ENCODE data around the gene MTUS2.

MTUS2 gene

DNA sequence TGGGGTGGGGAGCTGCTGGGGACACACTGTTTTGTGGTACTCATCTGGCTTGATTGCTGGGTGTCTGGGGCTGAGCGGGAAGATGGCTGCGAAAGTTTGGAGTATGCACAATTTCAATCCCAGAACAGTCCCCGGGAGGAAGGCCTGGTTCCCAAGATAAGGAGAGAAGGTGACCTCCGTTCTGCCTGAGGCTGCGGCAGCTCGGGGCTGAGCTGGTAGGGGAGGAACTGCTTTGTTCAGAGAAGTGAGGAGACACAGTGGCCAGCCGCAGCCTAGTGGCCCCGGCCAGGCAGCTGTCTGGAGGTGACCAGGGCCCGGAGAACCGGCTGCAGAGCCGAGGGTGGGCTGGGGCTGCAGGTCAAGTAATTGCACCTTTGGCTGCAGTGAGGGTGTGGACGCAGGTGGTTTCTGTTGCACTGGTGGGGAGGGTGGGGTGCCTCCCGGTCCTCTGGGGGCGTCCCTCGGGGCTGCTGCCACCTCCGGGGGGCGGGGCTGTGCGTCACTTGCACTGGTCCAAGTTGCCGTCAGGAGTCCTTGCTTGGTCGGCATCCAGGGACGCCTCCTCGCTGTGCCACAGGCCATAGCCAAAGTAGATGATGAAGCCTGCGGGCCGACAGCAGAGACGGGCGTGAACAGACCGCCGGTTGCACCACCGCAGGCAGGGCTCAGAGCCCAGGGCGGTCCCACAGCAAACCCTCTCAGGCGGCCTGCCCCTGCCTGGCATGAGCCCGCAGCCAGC lies 694.0 kb downstream of the MTUS2 start:
- DNase-seq: no peak

DNA sequence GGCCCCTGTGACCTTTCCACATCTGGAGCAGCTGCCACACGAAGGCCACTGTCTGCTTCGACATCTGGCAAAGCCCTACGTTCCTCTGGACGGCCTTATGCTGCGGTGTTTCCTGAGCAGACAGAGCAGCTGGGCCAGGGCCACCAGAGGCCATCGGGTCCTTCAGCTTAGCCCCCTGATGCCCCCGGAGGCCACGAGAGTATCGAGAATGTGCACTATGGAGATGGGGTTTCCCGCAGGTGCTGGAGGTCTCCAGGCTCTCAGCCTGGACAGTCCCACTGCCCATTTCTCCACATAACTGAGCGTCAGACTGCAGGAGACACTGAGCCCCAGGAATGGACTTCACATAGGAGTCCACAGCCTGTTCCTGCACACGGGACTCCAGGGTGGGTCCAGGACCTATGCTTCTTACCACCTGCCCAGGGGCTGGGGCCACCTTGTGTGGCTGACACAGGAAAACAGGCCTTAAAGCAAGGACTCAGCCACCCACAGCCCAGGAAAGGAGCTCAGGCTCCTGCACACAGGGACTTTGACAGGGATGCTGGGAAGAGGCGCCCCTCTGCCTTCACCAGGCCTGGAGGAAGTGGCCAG lies 694.7 kb downstream of the MTUS2 start:
- DNase-seq: no peak

DNA sequence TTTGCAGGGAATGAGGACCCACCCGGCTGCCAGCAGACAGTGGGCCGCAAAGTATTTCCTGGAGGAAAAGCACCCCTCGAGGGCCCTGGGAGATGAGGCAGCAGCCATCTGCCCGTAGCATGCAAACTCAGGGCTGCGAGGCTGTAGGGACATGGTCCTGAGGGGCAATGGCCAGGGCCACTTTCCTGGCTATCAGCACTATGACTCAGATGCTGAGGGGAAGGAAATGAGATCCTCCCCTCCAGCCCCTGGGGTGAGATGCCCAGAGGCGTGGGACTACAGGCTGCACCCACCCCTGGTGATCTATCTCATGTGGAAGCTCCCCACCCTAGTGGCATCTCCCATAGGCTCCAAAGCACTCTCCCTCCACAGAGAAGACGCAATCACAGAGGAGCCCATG lies 695.2 kb downstream of the MTUS2 start:
- DNase-seq: no peak

DNA sequence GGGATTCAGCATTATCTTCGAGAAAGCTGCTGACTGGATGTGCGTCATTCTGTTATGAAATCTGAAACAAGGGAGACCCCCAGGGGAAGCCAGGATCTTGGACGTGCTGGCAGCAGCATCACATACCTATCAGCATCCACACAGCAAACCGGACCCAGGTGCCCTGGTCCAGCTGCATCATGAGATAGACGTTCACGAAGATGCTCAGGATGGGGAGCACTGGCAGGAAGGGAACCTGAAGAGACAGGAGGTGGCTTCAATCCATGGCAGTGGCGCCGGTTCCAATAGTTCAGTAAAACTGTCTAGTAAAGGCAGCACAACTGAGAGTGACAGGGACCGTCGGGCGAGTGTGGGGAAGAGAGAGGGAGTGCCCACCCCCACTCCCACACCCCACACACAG lies 695.9 kb downstream of the MTUS2 start:
- DNase-seq: no peak

DNA sequence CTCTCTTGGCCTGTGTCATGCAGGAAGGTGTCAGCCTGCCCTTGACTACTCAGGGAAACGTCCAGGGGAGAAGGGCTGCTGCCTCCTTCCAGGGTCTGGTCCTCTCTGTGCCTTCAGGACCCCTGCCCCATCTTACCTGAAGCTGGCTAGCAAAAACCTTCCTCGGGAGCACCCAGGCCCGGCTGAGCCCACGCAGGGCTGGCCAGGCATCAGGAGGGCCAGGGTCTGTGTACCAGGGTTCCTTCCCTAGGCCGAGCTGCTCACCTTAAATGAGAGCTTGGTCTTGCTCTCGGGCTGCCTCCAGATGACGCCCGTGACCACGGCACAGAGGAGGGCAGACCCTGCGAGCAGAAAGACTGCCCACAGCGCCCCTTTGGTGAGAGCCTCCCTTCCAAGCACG lies 696.7 kb downstream of the MTUS2 start:
- DNase-seq: no peak

DNA sequence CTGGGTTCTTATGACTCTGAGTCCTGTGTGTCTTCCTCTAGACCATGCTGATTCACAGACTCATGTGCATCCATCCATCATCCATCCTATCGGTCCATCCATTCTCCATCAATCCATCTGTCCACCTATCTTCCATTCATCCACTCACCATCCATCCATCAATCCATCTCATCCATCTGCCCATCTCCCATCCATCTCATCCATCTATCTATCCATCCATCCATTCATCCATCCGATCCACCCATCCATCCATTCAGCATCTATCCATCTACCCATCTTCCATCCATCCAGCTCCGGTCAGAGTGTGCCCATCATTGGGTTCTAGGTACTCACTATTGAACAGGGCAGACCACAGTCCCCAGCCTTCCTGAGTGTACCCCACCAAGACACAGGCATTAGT lies 699.8 kb downstream of the MTUS2 start:
- DNase-seq: no peak

DNA sequence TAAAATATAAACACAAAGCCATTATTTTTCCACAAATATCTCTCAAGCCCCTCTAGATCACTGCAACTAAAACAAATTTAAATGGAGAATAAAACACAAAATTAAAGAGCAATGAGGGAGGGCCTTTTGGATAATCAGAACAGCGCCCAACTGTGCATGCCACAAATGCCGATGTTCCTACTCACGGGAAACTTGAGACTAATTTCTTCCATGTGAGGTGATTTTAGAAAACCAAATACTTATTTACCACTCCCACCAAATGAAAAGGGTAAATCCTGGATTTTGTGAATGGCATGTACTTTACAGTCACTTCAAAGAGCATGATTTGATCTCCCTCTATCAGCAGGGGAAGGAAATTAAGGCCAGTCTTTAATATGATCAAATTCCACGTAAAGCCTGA lies 700.5 kb downstream of the MTUS2 start:
- DNase-seq: no peak

DNA sequence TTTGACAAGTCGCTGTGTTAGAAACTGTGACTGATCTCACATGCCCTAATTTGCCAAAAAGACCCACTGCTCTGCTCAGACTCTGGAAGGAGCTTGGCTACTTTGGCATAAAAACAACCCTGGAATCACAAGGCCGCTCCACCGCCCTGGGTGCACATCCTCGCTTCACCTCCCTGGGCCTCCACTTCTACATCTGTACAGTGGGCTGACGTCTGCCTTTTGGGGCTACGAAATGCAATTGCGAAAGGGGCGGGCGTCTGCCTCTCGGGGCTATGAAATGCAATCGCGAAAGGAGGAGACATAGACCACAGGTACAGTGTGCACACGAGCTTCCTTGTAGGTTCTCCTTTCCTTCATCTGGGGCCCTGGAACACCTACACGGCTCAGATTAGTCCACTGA lies 701.2 kb downstream of the MTUS2 start:
- no peak for DNase-seq

DNA sequence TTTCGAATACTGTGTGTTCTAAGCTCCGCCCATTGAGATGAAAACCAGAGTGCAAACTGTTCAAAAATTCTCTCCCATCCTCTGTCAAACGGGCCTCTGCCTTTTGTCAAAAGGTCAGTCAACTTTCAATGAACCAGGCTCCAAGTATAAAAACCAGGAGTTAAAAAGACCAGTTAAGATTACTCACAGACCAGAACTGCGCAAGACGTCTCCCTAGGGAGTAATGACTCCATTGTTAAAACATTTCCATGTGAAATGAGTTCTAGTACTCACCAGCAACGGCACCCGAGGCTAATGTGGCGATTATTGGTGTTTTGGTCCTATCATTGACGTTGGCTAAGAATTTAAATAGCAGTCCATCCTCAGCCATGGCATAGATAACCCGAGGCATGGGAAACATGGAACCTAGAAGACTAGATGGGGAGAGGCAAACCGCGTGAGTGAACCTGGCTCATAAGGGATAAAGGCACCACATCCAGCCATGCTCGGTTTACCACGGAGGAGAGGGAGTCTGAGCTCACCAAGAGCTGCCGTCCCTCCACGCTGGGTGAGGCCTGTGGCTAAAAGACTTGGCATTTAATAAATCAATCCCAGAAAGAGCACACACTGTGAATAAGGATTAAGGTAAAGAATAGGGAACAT lies 702.0 kb downstream of the MTUS2 start:
- DNase-seq: no peak

DNA sequence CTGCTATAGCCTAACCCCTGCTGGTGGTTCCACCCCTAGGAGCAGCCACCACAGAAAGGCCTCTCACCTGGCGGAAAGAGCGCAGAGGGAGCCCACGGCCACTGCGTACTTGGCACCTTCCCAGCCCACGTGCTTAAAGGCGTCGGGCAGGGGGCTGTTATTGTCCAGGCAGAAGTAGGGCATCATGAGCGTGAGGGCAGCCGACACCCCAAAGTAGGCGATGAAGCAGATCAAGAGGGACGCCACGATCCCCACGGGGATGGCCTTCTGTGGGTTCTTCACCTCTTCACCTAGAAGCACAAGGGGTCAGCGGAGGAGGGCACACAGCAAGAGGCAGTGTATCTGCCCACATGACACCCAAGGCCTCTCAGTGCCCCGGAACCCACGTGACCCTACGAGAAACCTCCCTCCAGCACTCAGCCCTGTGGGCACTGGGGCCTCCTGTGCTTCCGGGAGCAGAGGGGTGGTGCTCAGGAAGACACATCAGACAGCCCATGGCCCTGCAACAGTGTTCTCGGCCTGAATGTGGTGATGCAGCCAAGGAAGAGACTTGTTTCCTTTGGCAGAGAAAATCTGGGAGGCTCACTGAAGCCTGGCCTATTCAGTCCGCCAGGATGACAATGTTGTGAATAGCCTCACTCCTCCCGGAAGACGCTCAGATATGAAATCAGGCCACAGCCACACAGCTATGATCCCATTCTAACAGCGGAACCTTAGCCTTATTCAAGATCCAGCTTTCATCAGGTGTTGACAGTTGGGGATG lies 703.2 kb downstream of the MTUS2 start:
- DNase-seq: no peak

DNA sequence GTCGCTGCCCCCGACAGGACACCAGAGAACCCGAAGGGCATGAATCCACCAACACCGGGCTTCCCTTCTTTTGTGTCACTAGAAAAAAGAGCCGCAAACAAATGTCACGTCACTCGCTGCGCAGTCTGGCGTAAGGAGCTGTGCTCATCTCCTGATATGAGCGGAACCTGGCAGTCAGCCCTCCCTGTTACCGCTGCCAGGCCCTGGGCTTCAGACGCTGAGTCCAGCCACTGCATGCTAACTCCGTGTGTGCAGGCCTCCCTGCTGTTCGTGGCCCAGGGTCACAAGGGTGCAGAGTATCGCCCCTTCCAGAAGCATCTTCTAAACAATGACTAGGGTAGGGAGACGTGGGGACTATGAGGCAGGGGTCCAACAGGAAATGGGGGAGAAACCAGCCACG lies 704.0 kb downstream of the MTUS2 start:
- no peak for DNase-seq

DNA sequence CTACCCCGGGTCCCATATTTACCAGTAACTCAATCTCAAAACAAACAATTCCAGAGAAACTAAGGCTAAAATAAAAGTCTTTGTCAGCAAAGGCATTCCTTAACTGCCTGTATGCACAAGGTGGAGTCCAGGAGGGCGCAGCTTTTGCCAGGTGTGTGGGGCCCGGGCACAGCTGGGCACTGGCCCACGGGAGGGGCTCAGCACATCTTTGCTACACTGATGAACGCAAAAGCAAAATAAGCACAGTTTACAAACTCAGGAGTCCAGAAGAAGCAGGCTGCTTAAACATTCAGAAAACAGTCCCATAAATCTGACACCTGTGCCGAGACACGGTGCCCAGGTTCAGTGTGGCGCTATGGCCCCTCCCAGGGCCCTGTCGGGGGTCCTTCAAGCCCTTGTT lies 704.5 kb downstream of the MTUS2 start:
- DNase-seq: no peak

DNA sequence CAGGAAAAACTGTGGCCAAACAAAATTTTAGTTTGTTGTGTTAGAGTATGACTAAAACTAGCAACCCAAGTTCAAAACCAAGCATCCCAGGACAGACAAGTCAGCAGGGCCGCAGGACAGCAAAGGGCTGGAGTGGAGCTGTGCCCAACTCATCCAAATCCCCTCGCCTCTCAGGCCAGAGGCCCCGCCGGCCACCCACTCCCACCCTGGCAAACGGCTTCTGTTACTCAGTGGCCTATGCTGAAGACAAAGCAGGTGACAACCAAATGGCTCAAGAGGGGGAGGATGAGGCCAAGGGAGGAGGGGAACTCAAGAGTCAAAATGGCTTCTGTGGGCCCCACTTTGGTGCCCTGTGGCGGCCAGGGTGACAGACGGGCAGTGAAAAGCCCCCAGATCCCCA lies 705.6 kb downstream of the MTUS2 start:
- DNase-seq: no peak

DNA sequence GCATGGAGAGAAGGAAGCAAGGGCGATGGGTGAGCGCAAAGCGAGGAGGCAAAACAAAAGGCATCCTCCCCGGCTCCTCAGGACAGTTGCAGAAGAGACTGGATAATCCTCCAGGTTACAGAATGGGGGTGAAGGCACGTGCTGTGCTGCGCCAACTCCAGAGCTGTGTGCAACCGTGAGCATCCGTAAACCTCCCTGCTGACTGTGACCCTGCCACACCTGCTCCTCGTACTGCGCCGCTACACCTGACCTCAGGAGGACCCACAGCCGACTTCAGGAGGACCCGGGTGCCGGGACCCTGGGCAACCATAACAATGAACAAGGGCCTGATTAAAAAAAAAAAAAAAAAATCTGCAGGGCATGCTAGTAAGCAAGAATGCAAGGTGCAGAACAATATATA lies 706.6 kb downstream of the MTUS2 start:
- no peak for DNase-seq

DNA sequence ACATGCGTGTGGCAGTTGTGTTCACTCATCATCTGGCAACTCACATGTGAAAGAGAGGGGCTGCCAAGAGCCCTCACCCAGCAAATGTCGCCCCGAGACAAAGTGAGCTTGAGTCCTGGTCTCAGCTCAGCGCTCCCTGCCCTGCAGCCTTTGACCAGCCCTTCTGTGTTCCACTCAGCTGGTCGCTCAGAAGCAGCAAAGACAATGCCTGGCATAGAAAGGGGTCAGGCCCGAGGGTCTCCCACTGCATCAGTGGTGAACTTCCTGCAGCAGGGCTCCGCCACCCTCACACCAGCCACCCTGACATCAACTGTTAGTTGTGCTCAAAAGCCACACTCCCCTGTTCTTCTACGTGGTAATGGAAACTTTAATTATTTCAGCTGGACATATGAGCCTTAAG lies 707.4 kb downstream of the MTUS2 start:
- no peak for DNase-seq

DNA sequence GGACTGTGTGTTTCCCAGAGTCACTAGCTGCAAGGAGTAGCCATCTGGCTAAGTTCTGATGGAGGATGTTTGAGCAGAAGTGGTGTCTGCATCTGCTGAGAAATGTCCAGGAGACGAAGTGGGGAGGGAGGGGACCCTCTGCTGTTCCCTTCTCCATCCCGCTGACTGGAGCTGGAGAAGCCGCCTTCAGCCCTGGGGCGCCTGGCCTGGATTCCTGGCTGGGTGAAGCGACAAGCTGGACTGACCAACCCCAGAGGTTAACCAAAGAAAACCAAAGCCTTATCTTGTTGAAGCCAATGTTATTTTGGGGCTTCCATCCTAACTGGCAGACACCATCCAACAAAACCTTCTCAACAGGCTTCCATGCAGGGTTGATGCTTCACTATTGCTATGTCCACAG lies 707.8 kb downstream of the MTUS2 start:
- no peak for DNase-seq

DNA sequence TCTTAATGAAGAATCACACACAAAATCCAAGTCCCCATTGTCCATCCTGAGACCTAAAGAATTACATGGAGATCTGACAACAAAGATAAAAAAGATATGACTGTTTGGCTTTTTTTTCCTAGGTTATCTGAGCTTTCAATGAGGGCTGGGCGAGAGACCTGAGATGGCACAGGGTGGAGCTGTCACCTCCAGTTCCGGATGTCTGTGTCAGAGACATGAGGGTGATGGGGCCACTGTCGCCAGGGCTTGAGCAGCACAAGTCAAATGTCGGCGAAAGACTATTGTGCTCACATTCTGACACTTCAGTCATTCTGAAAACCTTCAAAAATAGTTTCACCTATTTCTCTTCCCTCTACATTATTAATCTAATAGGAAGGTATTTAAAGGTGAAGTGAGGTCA lies 709.6 kb downstream of the MTUS2 start:
- DNase-seq: peak; percentile 47

DNA sequence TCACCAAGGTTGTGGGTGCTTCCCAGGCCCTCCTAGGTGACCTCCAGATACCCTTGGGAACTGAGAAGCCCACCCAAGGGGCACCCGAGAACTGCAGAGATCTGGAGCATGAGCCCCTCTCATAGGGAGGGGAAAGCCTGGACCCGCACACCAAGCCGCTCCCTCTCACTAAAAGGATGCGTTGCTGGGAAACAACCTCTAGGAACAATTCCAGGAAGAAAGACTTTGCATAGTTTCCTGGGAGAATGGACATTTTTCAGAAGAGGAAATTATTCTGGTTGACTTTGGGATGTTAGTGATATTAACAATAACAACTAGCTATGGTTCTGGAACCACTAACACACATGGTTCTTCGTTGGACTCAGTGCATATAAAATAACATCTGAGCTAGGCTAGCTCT lies 710.8 kb downstream of the MTUS2 start:
- DNase-seq: no peak

DNA sequence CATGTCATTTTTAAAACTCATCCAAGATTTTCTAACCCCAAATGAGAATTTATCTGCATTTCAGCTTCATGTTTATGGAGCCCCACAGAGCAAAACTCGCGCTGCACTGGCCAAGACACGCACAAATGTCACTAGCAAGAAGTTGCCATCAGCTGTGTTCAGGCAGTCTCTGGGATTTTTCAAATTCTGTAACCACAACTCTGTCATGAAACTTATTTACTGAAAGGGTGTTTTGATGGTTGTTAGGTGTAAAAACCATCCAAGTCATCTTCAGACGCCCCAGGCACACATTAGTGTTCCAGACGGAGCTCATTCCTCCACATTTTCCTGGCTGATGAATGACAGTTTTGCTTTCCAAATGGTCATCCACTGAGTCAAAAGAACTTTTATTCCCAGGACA lies 712.0 kb downstream of the MTUS2 start:
- DNase-seq: peak; percentile 11

DNA sequence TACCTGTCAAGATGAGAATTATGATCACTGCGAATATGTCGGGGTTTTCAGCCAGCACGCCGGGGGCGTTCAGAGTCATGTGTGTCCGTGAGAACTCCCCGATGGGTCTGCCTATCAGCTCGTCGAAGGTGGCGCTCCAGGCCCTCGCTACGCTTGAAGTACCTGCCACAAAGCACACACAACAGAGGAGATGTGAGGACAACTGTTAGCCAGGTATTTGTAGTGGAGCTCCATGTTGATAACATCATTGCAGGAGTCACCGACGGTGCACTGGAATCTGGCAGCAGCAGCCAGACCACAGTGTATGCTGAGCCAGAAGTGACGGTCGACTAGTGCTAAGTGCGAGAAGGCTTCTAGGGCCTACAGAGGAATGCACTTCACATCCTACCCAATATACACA lies 712.7 kb downstream of the MTUS2 start:
- no peak for DNase-seq

DNA sequence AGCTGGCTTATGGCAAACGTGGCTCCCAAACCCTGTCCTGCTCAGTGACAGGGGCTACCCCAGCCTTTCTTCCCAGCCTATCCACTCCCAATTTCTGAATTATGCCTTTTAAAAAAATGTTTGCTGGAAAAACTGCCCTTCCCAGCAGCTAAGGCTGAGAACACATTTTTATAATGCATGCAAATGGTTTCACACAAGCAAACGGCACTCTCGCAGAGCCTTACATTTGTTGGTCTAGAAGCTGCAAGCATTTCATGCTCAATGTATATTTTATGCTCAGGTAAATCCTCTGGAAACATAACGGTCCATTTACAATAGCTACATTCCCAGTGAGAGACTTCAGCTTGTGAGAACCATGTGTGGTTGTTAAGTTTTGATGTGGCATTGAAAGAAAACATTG lies 713.9 kb downstream of the MTUS2 start:
- no peak for DNase-seq

DNA sequence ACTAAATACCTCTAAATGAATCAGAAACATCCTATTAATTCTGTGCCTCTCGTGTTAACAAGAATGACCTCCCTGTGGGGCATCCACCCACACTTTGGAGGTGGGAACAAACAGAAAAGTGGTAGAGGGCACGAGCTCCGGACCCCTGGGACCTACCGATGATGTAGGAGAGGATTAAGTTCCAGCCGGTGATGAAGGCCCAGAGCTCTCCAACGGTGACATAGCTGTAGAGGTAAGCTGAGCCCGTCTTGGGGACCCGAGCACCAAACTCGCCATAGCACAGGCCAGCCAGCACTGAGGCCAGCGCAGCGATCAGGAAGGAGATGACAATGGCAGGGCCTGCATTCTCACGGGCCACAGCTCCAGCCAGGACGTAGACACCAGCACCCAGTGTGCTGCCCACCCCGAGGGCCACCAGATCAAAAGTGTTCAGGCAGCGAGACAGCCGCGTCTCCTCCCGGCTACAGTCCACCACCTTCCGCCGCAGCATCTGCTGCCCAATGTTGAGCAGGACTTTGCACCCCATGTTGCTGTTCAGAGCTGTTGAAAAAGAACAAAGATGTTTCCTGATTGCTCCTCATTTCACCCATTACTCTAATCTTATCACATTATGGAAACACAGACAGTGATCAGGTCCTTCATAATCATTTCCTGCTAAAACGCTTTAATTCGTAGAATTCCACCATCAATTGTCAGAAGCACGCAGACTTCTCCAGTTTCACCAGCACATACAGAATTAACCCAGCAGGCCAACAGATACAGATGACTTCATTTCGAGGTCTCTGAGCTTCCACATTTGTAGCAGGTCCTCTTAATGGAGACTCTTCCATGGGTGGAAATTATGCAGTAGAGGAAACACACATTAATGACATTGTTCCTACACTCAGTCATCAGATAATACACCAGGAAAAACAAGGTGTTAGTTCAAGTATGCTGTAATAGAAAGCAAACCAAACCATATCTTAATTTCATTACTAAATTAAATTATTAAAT lies 715.8 kb downstream of the MTUS2 start:
- no peak for DNase-seq

DNA sequence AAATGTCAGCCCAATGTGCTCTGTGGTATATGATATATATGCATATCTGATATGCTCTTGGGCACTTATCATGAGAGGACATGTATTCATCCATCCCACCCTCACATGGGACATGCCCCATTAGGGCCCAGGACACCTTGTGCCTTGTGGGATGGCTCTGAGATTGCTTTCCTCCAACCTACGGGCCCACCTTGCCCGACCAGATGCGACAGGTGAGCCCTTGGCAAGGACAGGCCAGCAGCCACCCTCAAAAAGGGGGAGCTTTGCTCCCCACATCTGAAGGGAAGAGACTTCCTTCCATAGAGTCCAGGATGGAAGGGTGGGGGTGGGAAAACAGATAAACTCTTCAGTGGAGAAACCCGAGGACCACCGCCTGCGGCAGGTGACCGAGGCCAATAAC lies 716.7 kb downstream of the MTUS2 start:
- DNase-seq: no peak
